Suprapubic skin (tissue), 4 donors: Measurements from ENCODE around the gene ANGPTL5. TPM values are rescaled to one million over a fixed set of nuclear protein-coding genes. Genes with fewer than 3 reads are reported as not detected.

Experiments used
- DNase-seq, 2 donors: peaks; one replicate each; pipeline ENCODE4 v3.0.0-alpha.2; 2019; ENCODE audit warnings: low spot score in 2 of 2
- H3K27ac ChIP-seq: fragments of 200-600 bp; sonication (generic); one replicate; pipeline ENCODE4 v1.5.1; 2019
- H3K27me3 ChIP-seq: fragments of 200-600 bp; sonication (generic); one replicate; pipeline ENCODE4 v1.5.1; 2019
- H3K36me3 ChIP-seq: fragments of 200-600 bp; sonication (generic); one replicate; pipeline ENCODE4 v1.5.1; 2019
- H3K4me1 ChIP-seq: fragments of 200-600 bp; sonication (generic); one replicate; pipeline ENCODE4 v1.5.1; 2019
- H3K4me3 ChIP-seq: fragments of 200-600 bp; sonication (generic); one replicate; pipeline ENCODE4 v1.5.1; 2019; ENCODE audit warnings: mild to moderate bottlenecking
- H3K9me3 ChIP-seq: fragments of 200-600 bp; sonication (generic); one replicate; pipeline ENCODE4 v1.5.1; 2019
- EP300 ChIP-seq: sonication (generic); formaldehyde crosslinking; IDR thresholded peaks from one replicate; pipeline ENCODE4 v1.6.1; 2017; ENCODE audit warnings: antibody characterized with exemption
- POLR2A ChIP-seq, 2 donors: fragments of 450-650 bp; IDR thresholded peaks; one replicate each; pipeline ENCODE4 v1.6.1; 2017; ENCODE audit warnings: antibody characterized with exemption in 2 of 2, mild to moderate bottlenecking in 2 of 2, moderate library complexity in 2 of 2
- POLR2AphosphoS5 ChIP-seq, 3 donors: sonication (generic); formaldehyde crosslinking; IDR thresholded peaks; one replicate each; pipeline ENCODE4 v1.6.1; 2017; ENCODE audit warnings: antibody characterized with exemption in 3 of 3
- WGBS: methylation state at CpG from one replicate; pipeline ENCODE4 v1.1.5; 2018; 5-methylcytosine and 5-hydroxymethylcytosine counted together
- total RNA-seq, 4 donors: library from RNA; depleted of rRNA; stranded (reverse); fragments of >200 nt; gene quantifications; one replicate each; pipeline ENCODE4 v1.1.0, GENCODE V29; 2016
- TF ChIP-seq, protein P1 (sequence below), 2 donors: fragments of 200-600 bp in 1 of 2; fragments of 450-650 bp in 1 of 2; sonication (generic) in 1 of 2; IDR thresholded peaks; one replicate each; pipeline ENCODE4 v1.5.1; 2016 to 2019; ENCODE audit warnings: antibody characterized with exemption in 2 of 2, mild to moderate bottlenecking in 1 of 2, moderate library complexity in 1 of 2

ANGPTL5 gene
- total RNA-seq, 4 donors from 2014 or later = 0.73 to 2.3 (median 0.76) TPM; not detected in 1

GRCh38 chr11:101945448-101945847, 29.1 kb upstream of the ANGPTL5 start:
- no peaks in the 10 kb centered on the region for H3K9me3 ChIP-seq
- peaks cover 10% of the 10 kb centered on the region for H3K36me3 ChIP-seq
- WGBS = 93% methylated on average over 4 of the region's 4 CpGs
- H3K27me3 ChIP-seq = no peaks in the 10 kb centered on the region
- no peaks in the 10 kb centered on the region for H3K4me1 ChIP-seq
- H3K27ac ChIP-seq = no peak overlapping the region
- DNase-seq = no peak
- TF ChIP-seq, protein P1, sequence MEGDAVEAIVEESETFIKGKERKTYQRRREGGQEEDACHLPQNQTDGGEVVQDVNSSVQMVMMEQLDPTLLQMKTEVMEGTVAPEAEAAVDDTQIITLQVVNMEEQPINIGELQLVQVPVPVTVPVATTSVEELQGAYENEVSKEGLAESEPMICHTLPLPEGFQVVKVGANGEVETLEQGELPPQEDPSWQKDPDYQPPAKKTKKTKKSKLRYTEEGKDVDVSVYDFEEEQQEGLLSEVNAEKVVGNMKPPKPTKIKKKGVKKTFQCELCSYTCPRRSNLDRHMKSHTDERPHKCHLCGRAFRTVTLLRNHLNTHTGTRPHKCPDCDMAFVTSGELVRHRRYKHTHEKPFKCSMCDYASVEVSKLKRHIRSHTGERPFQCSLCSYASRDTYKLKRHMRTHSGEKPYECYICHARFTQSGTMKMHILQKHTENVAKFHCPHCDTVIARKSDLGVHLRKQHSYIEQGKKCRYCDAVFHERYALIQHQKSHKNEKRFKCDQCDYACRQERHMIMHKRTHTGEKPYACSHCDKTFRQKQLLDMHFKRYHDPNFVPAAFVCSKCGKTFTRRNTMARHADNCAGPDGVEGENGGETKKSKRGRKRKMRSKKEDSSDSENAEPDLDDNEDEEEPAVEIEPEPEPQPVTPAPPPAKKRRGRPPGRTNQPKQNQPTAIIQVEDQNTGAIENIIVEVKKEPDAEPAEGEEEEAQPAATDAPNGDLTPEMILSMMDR (IDR thresholded peaks at IDR 0.05) = no peak
- TF ChIP-seq POLR2A (IDR thresholded peaks at IDR 0.05) (no peak), POLR2AphosphoS5 (IDR thresholded peaks at IDR 0.05) (no peak), EP300 (no peak)
- no peak overlapping the region for H3K4me3 ChIP-seq

- no peaks in the 10 kb centered on the region for H3K27me3 ChIP-seq
- TF ChIP-seq EP300 (no peak), POLR2A (IDR thresholded peaks at IDR 0.05) (no peak), POLR2AphosphoS5 (IDR thresholded peaks at IDR 0.05) (no peak)
- TF ChIP-seq, protein P1 (IDR thresholded peaks at IDR 0.05) = no peak
- no peak for DNase-seq
- no peak overlapping the region for H3K27ac ChIP-seq
- no peak overlapping the region for H3K4me3 ChIP-seq
- H3K4me1 ChIP-seq = no peaks in the 10 kb centered on the region
- no peaks in the 10 kb centered on the region for H3K9me3 ChIP-seq
- WGBS = 91% methylated on average over 2 of the region's 2 CpGs
- H3K36me3 ChIP-seq = peaks cover 10% of the 10 kb centered on the region
These were observed 28.6 kb upstream of the ANGPTL5 start for GRCh38 chr11:101944923-101945322.

DNA sequence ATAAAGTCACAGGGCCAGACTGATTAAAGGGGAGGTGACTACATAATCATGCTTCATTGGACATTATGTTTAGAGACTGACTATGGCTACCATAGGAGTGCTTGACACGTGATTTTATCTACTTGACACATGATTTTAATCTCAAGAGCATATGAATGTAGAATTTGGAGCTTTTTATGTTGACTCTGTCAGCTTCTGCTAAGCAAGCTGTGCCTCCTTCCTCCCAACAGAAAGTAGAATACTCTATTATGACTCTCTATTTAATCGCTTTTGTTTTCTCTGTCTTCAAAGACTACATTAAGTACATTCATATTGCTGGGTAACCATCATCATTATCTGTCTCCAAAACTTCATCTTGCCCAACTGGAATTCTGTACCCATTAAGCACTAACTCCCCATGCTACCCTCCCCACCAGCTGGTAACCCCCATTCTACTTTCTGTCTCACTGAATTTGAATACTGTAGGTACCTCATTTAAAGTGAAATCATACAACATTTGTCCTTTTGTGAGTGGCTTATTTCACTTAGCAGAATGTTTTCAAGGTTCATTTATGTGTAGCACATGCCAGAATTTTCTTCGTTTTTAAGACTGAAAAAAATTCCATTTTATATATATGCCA, 24.7 kb upstream of the ANGPTL5 start:
- Histone ChIP-seq H3K9me3 (no peaks in the 10 kb centered on the region), H3K36me3 (peaks cover 4% of the 10 kb centered on the region), H3K27me3 (no peaks in the 10 kb centered on the region), H3K4me3 (no peak overlapping the region), H3K4me1 (no peaks in the 10 kb centered on the region), H3K27ac (no peak overlapping the region)
- TF ChIP-seq POLR2A (IDR thresholded peaks at IDR 0.05) (no peak), POLR2AphosphoS5 (IDR thresholded peaks at IDR 0.05) (no peak), EP300 (no peak)
- TF ChIP-seq, protein P1 (IDR thresholded peaks at IDR 0.05) = no peak
- WGBS = 76% methylated on average over 3 of the region's 3 CpGs
- no peak for DNase-seq

GRCh38 chr11:101931692-101932091, 15.4 kb upstream of the ANGPTL5 start:
- no peak for DNase-seq
- Histone ChIP-seq H3K4me3 (no peak overlapping the region), H3K9me3 (no peaks in the 10 kb centered on the region), H3K4me1 (no peaks in the 10 kb centered on the region), H3K27me3 (no peaks in the 10 kb centered on the region), H3K27ac (no peak overlapping the region), H3K36me3 (peaks cover 5% of the 10 kb centered on the region)
- 92% methylated on average over 6 of the region's 6 CpGs for WGBS
- TF ChIP-seq EP300 = no peak
- TF ChIP-seq POLR2AphosphoS5 (IDR thresholded peaks at IDR 0.05) = no peak
- TF ChIP-seq, protein P1 (IDR thresholded peaks at IDR 0.05) = no peak
- no peak for TF ChIP-seq POLR2A (IDR thresholded peaks at IDR 0.05)

GRCh38 chr11:101929294-101929915, 13.1 kb upstream of the ANGPTL5 start:
- no peak for TF ChIP-seq EP300
- TF ChIP-seq, protein P1 (IDR thresholded peaks at IDR 0.05) = no peak
- TF ChIP-seq POLR2AphosphoS5 (IDR thresholded peaks at IDR 0.05) = no peak
- no peak for TF ChIP-seq POLR2A (IDR thresholded peaks at IDR 0.05)
- no peaks in the 10 kb centered on the region for H3K9me3 ChIP-seq
- H3K27ac ChIP-seq = no peak overlapping the region
- DNase-seq = no peak
- WGBS = 95% methylated on average over 5 of the region's 5 CpGs
- no peak overlapping the region for H3K4me3 ChIP-seq
- H3K4me1 ChIP-seq = no peaks in the 10 kb centered on the region
- H3K36me3 ChIP-seq = peaks cover 5% of the 10 kb centered on the region
- H3K27me3 ChIP-seq = no peaks in the 10 kb centered on the region
